Hepatocyte (in vitro differentiated cells): ENCODE data around the gene DCDC2.

Source experiments
- EZH2 ChIP-seq: fragments of 200-600 bp; sonication (generic); IDR thresholded peaks from 2 replicates; pipeline ENCODE4 v1.6.1; 2016; ENCODE audit warnings: antibody characterized with exemption, mild to moderate bottlenecking, borderline replicate concordance
- EZH2phosphoT487 ChIP-seq: fragments of 200-600 bp; sonication (generic); IDR thresholded peaks from one replicate; pipeline ENCODE4 v1.6.1; 2018; ENCODE audit warnings: antibody characterized with exemption, mild to moderate bottlenecking, low read depth, moderate library complexity; ENCODE audit not compliant: unreplicated experiment, severe bottlenecking
- TF ChIP-seq, protein P1 (sequence below): fragments of 200-600 bp; sonication (generic); IDR thresholded peaks from 2 replicates; pipeline ENCODE4 v1.5.1; 2016; ENCODE audit warnings: antibody characterized with exemption, mild to moderate bottlenecking; ENCODE audit not compliant: poor library complexity

DNA sequence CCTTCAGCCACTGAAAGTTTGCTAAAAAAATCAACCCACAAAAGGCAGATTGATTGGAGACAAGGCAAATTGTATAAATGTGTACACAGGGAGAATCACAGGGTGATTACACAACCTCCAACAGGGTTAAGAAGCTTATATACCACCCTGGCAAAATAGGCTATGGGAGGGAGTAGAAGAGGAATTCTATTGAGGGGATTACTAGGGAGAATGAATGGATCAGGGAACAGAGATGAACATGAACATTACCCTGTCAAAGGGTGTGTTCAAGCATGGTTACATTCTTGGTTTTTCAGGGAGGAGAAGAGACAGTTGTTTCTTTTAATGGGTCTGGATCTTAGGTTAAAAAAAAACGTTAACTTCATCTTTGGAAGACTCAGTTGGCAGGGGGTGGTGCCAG, 39.8 kb upstream of the DCDC2 start:
- TF ChIP-seq, protein P1, sequence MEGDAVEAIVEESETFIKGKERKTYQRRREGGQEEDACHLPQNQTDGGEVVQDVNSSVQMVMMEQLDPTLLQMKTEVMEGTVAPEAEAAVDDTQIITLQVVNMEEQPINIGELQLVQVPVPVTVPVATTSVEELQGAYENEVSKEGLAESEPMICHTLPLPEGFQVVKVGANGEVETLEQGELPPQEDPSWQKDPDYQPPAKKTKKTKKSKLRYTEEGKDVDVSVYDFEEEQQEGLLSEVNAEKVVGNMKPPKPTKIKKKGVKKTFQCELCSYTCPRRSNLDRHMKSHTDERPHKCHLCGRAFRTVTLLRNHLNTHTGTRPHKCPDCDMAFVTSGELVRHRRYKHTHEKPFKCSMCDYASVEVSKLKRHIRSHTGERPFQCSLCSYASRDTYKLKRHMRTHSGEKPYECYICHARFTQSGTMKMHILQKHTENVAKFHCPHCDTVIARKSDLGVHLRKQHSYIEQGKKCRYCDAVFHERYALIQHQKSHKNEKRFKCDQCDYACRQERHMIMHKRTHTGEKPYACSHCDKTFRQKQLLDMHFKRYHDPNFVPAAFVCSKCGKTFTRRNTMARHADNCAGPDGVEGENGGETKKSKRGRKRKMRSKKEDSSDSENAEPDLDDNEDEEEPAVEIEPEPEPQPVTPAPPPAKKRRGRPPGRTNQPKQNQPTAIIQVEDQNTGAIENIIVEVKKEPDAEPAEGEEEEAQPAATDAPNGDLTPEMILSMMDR, result no peak
- TF ChIP-seq EZH2 (no peak), EZH2phosphoT487 (no peak)
